Colon (tissue), 2 donors: ENCODE data around the gene LILRA6.

Experiments
- FAIRE-seq: peaks from 2 replicates; lab custom pipeline; 2012; peaks lifted over from hg19 to GRCh38; lab: Jason Lieb, UNC
- donor health status: control.
- donor health status: control.

Gene LILRA6

GRCh38 chr19:54188215-54188871 lies 54.2 kb downstream of the LILRA6 start:
- FAIRE-seq, result no peak

- no peak for FAIRE-seq
Measured at GRCh38 chr19:54186934-54187381, 55.6 kb downstream of the LILRA6 start.
